Endothelial cell of umbilical vein (primary cell): Measurements from ENCODE around the gene ST6GALNAC6. TPM values are rescaled to one million over a fixed set of nuclear protein-coding genes. Genes with fewer than 3 reads are reported as not detected.
"Not testable (repeated sequence)": the region's sequence is repeated elsewhere in the genome, so short reads cannot be mapped to it uniquely, and the experiment has no call there.

Source experiments
- BruUV-seq: library from RNA; stranded (reverse); fragments of 400-500 nt; replicated peaks from 2 replicates; lab custom pipeline; 2021; lab: Mats Ljungman, UMichigan
- CTCF ChIA-PET: fragments of 300-600, 350-600 bp; sonication (Branson Sonifier 250); formaldehyde crosslinking; loops from one replicate; lab custom pipeline; 2021; ENCODE audit warnings: antibody characterized with exemption, inconsistent platforms; lab: Charles Lee
- POLR2A ChIA-PET: fragments of 300-600, 350-600 bp; sonication (Branson Sonifier 250); formaldehyde crosslinking; loops from one replicate; lab custom pipeline; 2021; ENCODE audit warnings: antibody characterized with exemption, inconsistent platforms; lab: Charles Lee
- DNase-seq: peaks from one replicate; pipeline ENCODE4 v3.0.0-alpha.2; 2011; ENCODE audit warnings: low read depth, low spot score
- FAIRE-seq: peaks from 2 replicates; lab custom pipeline; 2011; peaks lifted over from hg19 to GRCh38; lab: Jason Lieb, UNC
- H2AFZ ChIP-seq: 2 replicates; pipeline ENCODE4 v1.6.0; 2012; ENCODE audit warnings: low read depth, low read length, control low read depth, inconsistent platforms
- H3K27ac ChIP-seq: 2 replicates; pipeline ENCODE4 v1.5.1; 2011; ENCODE audit warnings: low read depth, mild to moderate bottlenecking, control low read depth, low read length, moderate library complexity; ENCODE audit not compliant: insufficient read depth
- H3K27me3 ChIP-seq, 2 experiments: 2 replicates each; pipeline versions ENCODE4 v1.6.0 to v1.6.1; 2011; ENCODE audit warnings: low read length in 2 of 2, mixed read lengths in 1 of 2; ENCODE audit not compliant: control insufficient read depth in 2 of 2, insufficient read depth in 2 of 2
- H3K36me3 ChIP-seq, 2 experiments: 2 replicates in 1 of 2; 3 replicates in 1 of 2; pipeline ENCODE4 v1.5.1; 2011; ENCODE audit warnings: low read length in 2 of 2, mild to moderate bottlenecking in 1 of 2, moderate library complexity in 1 of 2; ENCODE audit not compliant: control insufficient read depth in 2 of 2, insufficient read depth in 2 of 2; ENCODE audit errors: extremely low read depth in 1 of 2
- H3K4me1 ChIP-seq: 3 replicates; pipeline ENCODE4 v1.5.1; 2011; ENCODE audit warnings: mild to moderate bottlenecking, low read length; ENCODE audit not compliant: control insufficient read depth, insufficient read depth; ENCODE audit errors: extremely low read depth
- H3K4me2 ChIP-seq: 2 replicates; pipeline ENCODE4 v1.6.1; 2011; ENCODE audit warnings: low read length, control low read depth, mixed read lengths; ENCODE audit not compliant: insufficient read depth
- H3K4me3 ChIP-seq, 3 experiments: fragments of 200-600 bp in 1 of 3; sonication (generic), shearing (Covaris generic) in 1 of 3; replicated peaks in 1 of 3; 2 replicates each; pipeline ENCODE4 v1.5.1; 2011 to 2016; ENCODE audit warnings: control low read depth in 3 of 3, low read length in 3 of 3, mild to moderate bottlenecking in 2 of 3, inconsistent platforms in 1 of 3, low read depth in 1 of 3, moderate library complexity in 1 of 3; ENCODE audit not compliant: insufficient read depth in 1 of 3
- H3K79me2 ChIP-seq: 2 replicates; pipeline ENCODE4 v1.6.0; 2012; ENCODE audit warnings: low read length, inconsistent platforms; ENCODE audit not compliant: control insufficient read depth, insufficient read depth
- H3K9ac ChIP-seq: replicated peaks from 2 replicates; pipeline ENCODE3; 2011; ENCODE audit warnings: low read length, control low read depth; ENCODE audit not compliant: insufficient read depth; ENCODE audit errors: extremely low read depth
- H3K9me1 ChIP-seq: replicated peaks from 3 replicates; pipeline ENCODE4 v1.6.0; 2011; ENCODE audit warnings: mild to moderate bottlenecking, low read length; ENCODE audit not compliant: control insufficient read depth, insufficient read depth; ENCODE audit errors: extremely low read depth
- H3K9me3 ChIP-seq: replicated peaks from 2 replicates; pipeline ENCODE4 v1.5.1; 2012; ENCODE audit warnings: low read length, inconsistent platforms; ENCODE audit not compliant: control insufficient read depth, insufficient read depth
- H4K20me1 ChIP-seq: replicated peaks from 2 replicates; pipeline ENCODE3; 2011; ENCODE audit warnings: mild to moderate bottlenecking, low read length; ENCODE audit not compliant: control insufficient read depth, insufficient read depth; ENCODE audit errors: extremely low read depth
- EZH2 ChIP-seq: IDR thresholded peaks from 2 replicates; pipeline ENCODE4 v1.6.1; 2012; ENCODE audit warnings: borderline replicate concordance, low read depth, mild to moderate bottlenecking, moderate library complexity, low read length, inconsistent platforms; ENCODE audit not compliant: severe bottlenecking
- FOS ChIP-seq: IDR thresholded peaks from 2 replicates; pipeline ENCODE4 v1.6.1; 2011; ENCODE audit warnings: mild to moderate bottlenecking, low read length, moderate library complexity, borderline replicate concordance; ENCODE audit not compliant: insufficient read depth
- GATA2 ChIP-seq: IDR thresholded peaks from 2 replicates; pipeline ENCODE4 v1.7.0; 2011; ENCODE audit warnings: low read depth, mild to moderate bottlenecking, moderate library complexity, mixed read lengths, low read length; ENCODE audit not compliant: insufficient read length, insufficient read depth
- JUN ChIP-seq: IDR thresholded peaks from 2 replicates; pipeline ENCODE4 v1.6.1; 2011; ENCODE audit warnings: borderline replicate concordance, low read depth; ENCODE audit not compliant: insufficient read length, insufficient read depth
- MYC ChIP-seq: IDR thresholded peaks from one replicate; pipeline ENCODE4 v1.6.1; 2011; ENCODE audit warnings: mild to moderate bottlenecking, low read depth, low read length
- POLR2A ChIP-seq: IDR thresholded peaks from 2 replicates; pipeline ENCODE4 v1.6.1; 2012; ENCODE audit warnings: low read depth, mild to moderate bottlenecking, control low read depth, low read length
- POLR2AphosphoS5 ChIP-seq: IDR thresholded peaks from 2 replicates; pipeline ENCODE4 v1.6.1; 2012; ENCODE audit warnings: low read depth, mild to moderate bottlenecking, control low read depth, low read length, moderate library complexity; ENCODE audit not compliant: insufficient read depth
- dilution Hi-C: fragments of 300-500 bp; cut with MboI; formaldehyde crosslinking; loops from one replicate; pipeline ENCODE4 v1.15.0; 2019; ENCODE audit warnings: low sequenced_read_pairs; ENCODE audit not compliant: extremely low pct_ligation_motif_present
- intact Hi-C: fragments of 100-400 bp; cut with micrococcal nuclease; formaldehyde crosslinking; loops from one replicate; pipeline ENCODE4 v1.10.0; 2022
- polyA plus RNA-seq, 4 experiments: library from polyadenylated mRNA; depleted of rRNA in 3 of 4; stranded (reverse) in 3 of 4; unstranded in 1 of 4; fragments of >200 nt; gene quantifications; 2 replicates each; pipeline versions ENCODE4 v1.2.1 to v1.2.3, GENCODE V29; 2011 to 2012; ENCODE audit warnings: missing spikeins in 1 of 4
- total RNA-seq: library from RNA; stranded (reverse); gene quantifications from 2 replicates; pipeline ENCODE4 v1.2.3, GENCODE V29; 2021
- TF ChIP-seq, protein P1 (sequence below), 2 donors: IDR thresholded peaks; 1 replicate in 1 of 2; 2 replicates in 1 of 2; pipeline ENCODE4 v1.5.1; 2011; ENCODE audit warnings: low read length in 2 of 2, mild to moderate bottlenecking in 2 of 2, moderate library complexity in 2 of 2, control low read depth in 1 of 2, inconsistent platforms in 1 of 2, low read depth in 1 of 2; ENCODE audit not compliant: insufficient read depth in 1 of 2; ENCODE audit errors: extremely low read depth in 1 of 2
- TF ChIP-seq, protein P2 (sequence below): IDR thresholded peaks from 2 replicates; pipeline ENCODE4 v1.6.1; 2011; ENCODE audit not compliant: insufficient read depth, insufficient read length

ST6GALNAC6 gene
- total and polyA plus RNA-seq, 2 donors (not counting 3 experiments of a cell fraction or from before 2014, with no cell fraction given) = 43.0 to 78.9 TPM

DNA sequence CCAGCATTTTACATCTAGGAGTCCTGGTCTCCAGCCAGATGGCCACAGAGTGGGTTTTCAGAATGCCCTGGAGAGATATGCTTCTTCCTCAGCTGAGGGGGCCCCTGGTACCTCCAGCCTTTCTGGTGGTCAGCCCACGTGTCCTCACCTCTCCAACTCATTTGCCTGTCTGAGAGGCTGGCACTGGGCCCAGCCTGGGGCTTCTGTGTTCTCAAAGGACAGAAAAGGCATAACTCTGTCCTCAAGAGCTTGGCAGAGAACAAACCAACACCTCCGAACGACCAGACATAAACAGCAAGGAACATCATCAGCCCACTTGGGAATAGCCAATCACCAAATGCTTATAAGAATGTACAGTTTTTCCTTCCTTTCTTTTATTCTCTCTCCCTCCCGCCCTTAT is 62.1 kb downstream of the ST6GALNAC6 start:
- dilution Hi-C loops = no loop called here
- CTCF ChIA-PET = interaction anchor here (0.8 to 6.7 kb wide), 6 partner anchors 9 to 32 kb away, joined by 3 to 42 read pairs (median 11); partner anchors contain the start of gene ENG
- H3K4me2 ChIP-seq = peak overlapping the region; percentile 51

DNA sequence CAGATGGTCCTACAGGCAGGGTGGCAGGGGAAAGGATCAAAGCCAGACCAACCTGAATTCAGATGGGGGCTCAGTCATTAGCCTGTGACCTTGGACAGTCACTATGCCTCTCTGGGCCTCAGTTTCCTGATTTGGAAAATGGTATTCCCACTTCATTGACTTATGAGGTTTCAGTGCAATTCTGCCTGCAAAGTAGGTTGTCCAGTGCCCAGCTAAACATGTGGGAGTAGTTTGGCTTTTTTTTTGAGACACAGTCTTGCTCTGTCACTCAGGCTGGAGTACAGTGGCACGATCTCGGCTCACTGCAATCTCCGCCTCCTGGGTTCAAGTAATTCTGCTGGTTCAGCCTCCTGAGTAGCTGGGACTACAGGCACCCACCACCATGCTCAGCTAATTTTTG is 62.8 kb downstream of the ST6GALNAC6 start:
- H4K20me1 ChIP-seq, H2AFZ ChIP-seq, dilution Hi-C loops, FAIRE-seq, DNase-seq, H3K4me3 ChIP-seq, BruUV-seq, intact Hi-C loops, H3K27me3 ChIP-seq, H3K9me1 ChIP-seq, H3K9me3 ChIP-seq: not testable (repeated sequence)
- H3K79me2 ChIP-seq = peaks cover 89% of the 10 kb centered on the region
- POLR2A ChIA-PET = interaction anchor here (3.1 kb wide), 1 partner anchor 17 kb away, joined by 14 read pairs; the partner anchor contains the start of gene ENG
- H3K36me3 ChIP-seq = peaks cover 15 to 25% of the 10 kb centered on the region in 2 experiments
- H3K4me1 ChIP-seq = peaks cover 65% of the 10 kb centered on the region
- peak overlapping the region; percentile 83 for H3K9ac ChIP-seq
- H3K4me2 ChIP-seq = peak overlapping the region; percentile 5
- H3K27ac ChIP-seq = peak overlapping the region; percentile 98
- CTCF ChIA-PET = interaction anchor here (0.8 to 6.7 kb wide), 8 partner anchors 8 to 33 kb away, joined by 3 to 42 read pairs (median 8); partner anchors contain the start of gene ENG

More for the DNA sequence above, 62.1 kb downstream of the ST6GALNAC6 start:
- Histone ChIP-seq H3K4me1 (peaks cover 68% of the 10 kb centered on the region), H3K9me1 (no peaks in the 10 kb centered on the region), H2AFZ (no peak overlapping the region), H3K27me3 (no peaks in the 10 kb centered on the region), H3K9ac (peak overlapping the region; percentile 83), H3K9me3 (no peaks in the 10 kb centered on the region), H3K36me3 (peaks cover 19 to 27% of the 10 kb centered on the region in 2 experiments), H3K79me2 (peaks cover 86% of the 10 kb centered on the region), H4K20me1 (no peaks in the 10 kb centered on the region), H3K27ac (peak overlapping the region; percentile 98), H3K4me3 (no peak overlapping the region)
- intact Hi-C loops = no loop called here
- peak; percentile 50 for FAIRE-seq
- POLR2A ChIA-PET = interaction anchor here (3.1 kb wide), 1 partner anchor 16 kb away, joined by 14 read pairs; the partner anchor contains the start of gene ENG
- no TSS peak for BruUV-seq
- TF ChIP-seq MYC = no peak
- TF ChIP-seq JUN = no peak
- TF ChIP-seq, protein P1, sequence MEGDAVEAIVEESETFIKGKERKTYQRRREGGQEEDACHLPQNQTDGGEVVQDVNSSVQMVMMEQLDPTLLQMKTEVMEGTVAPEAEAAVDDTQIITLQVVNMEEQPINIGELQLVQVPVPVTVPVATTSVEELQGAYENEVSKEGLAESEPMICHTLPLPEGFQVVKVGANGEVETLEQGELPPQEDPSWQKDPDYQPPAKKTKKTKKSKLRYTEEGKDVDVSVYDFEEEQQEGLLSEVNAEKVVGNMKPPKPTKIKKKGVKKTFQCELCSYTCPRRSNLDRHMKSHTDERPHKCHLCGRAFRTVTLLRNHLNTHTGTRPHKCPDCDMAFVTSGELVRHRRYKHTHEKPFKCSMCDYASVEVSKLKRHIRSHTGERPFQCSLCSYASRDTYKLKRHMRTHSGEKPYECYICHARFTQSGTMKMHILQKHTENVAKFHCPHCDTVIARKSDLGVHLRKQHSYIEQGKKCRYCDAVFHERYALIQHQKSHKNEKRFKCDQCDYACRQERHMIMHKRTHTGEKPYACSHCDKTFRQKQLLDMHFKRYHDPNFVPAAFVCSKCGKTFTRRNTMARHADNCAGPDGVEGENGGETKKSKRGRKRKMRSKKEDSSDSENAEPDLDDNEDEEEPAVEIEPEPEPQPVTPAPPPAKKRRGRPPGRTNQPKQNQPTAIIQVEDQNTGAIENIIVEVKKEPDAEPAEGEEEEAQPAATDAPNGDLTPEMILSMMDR (IDR thresholded peaks at IDR 0.05; ENCODE audit: extremely low read depth in 1 of 2, insufficient read depth in 1 of 2, low read depth in 1 of 2, low read length in 2 of 2) = no peak
- TF ChIP-seq POLR2A = no peak
- TF ChIP-seq POLR2AphosphoS5 = no peak
- TF ChIP-seq EZH2 = no peak
- TF ChIP-seq FOS = no peak
- TF ChIP-seq, protein P2, sequence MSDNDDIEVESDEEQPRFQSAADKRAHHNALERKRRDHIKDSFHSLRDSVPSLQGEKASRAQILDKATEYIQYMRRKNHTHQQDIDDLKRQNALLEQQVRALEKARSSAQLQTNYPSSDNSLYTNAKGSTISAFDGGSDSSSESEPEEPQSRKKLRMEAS = no peak
- TF ChIP-seq GATA2 = no peak
- no peak for DNase-seq
